HAP-1 (cell line): Measurements from ENCODE around the gene RFTN1.

ENCODE experiments used
- DNase-seq, 2 experiments: peaks; one replicate each; pipeline ENCODE4 v3.0.0-alpha.2; 2016 to 2020; ENCODE audit warnings: low spot score in 2 of 2
- H3K27me3 ChIP-seq: fragments of 250-450 bp; sonication (Bioruptor Pico); 2 replicates; pipeline ENCODE4 v1.5.1; 2020; ENCODE audit warnings: low read depth, mild to moderate bottlenecking, moderate library complexity
- H3K36me3 ChIP-seq: fragments of 250-450 bp; sonication (Bioruptor Pico); replicated peaks from 2 replicates; pipeline ENCODE4 v1.5.1; 2020; ENCODE audit warnings: mild to moderate bottlenecking
- H3K4me1 ChIP-seq: fragments of 250-450 bp; sonication (Bioruptor Pico); 2 replicates; pipeline ENCODE4 v1.5.1; 2020; ENCODE audit warnings: mild to moderate bottlenecking
- H3K4me3 ChIP-seq: fragments of 250-450 bp; sonication (Bioruptor Pico); 2 replicates; pipeline ENCODE4 v1.5.1; 2020; ENCODE audit warnings: mild to moderate bottlenecking, moderate library complexity
- H3K9me3 ChIP-seq: fragments of 250-450 bp; sonication (Bioruptor Pico); 2 replicates; pipeline ENCODE4 v1.5.1; 2020; ENCODE audit warnings: mild to moderate bottlenecking, moderate library complexity
- in situ Hi-C: fragments of 300-500 bp; cut with MboI; formaldehyde crosslinking; loops from 3 replicates; pipeline ENCODE4 v1.14.3; 2020; ENCODE audit warnings: low sequenced_read_pairs, inconsistent platforms, mixed read lengths

Gene RFTN1

GRCh38 chr3:16507578-16508242, 5.8 kb downstream of the RFTN1 start:
- no peaks in the 10 kb centered on the region for H3K9me3 ChIP-seq
- peaks cover 39% of the 10 kb centered on the region for H3K27me3 ChIP-seq
- H3K4me1 ChIP-seq = no peaks in the 10 kb centered on the region
- H3K36me3 ChIP-seq = no peaks in the 10 kb centered on the region
- H3K4me3 ChIP-seq = no peak overlapping the region
- in situ Hi-C loops = no loop called here
- DNase-seq = no peak

DNA sequence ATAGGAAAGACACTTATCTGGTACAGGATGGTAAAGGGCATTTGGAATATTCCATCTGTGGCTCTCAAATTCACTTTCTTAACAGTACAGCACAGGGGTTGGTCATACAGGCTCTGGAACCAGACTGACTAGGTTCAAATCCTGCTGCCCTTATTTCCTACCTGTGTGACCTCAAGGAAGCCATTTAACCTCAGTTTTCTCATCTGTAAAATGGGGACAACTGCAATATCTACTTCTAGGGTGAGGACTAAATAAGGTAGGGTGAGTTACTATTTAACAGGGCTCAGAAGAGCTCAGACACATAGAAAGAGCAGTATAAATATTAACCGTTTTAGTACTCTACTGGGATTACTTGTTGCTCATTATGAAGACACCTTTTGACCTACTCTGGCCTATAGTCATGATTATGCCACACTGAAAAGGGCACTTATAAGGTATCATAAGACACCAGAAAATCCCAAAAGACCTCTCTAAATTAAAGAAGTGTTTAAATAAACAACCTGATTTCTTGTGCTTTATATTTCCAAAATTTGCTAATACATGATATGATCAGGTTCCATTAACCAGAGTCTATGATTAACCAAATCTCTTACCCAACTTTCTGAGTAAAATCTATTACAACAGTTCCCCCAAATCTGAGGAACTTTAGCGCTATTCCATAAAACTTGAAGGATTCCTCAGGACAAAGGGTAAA, 6.5 kb downstream of the RFTN1 start:
- H3K9me3 ChIP-seq = no peaks in the 10 kb centered on the region
- H3K4me1 ChIP-seq = no peaks in the 10 kb centered on the region
- no peak for DNase-seq
- no peaks in the 10 kb centered on the region for H3K36me3 ChIP-seq
- in situ Hi-C loops = no loop called here
- H3K4me3 ChIP-seq = no peak overlapping the region
- H3K27me3 ChIP-seq = peaks cover 35% of the 10 kb centered on the region

GRCh38 chr3:16506451-16506850, 7.0 kb downstream of the RFTN1 start:
- no peak for DNase-seq
- Histone ChIP-seq H3K4me1 (no peaks in the 10 kb centered on the region), H3K9me3 (no peaks in the 10 kb centered on the region), H3K4me3 (no peak overlapping the region), H3K36me3 (no peaks in the 10 kb centered on the region), H3K27me3 (peaks cover 32% of the 10 kb centered on the region)
- in situ Hi-C loops = no loop called here

GRCh38 chr3:16504692-16505091, 8.8 kb downstream of the RFTN1 start:
- Histone ChIP-seq H3K36me3 (no peaks in the 10 kb centered on the region), H3K27me3 (peaks cover 28% of the 10 kb centered on the region), H3K9me3 (no peaks in the 10 kb centered on the region), H3K4me3 (no peak overlapping the region), H3K4me1 (no peaks in the 10 kb centered on the region)
- in situ Hi-C loops = no loop called here
- no peak for DNase-seq

GRCh38 chr3:16504242-16504641, 9.3 kb downstream of the RFTN1 start:
- DNase-seq = no peak
- H3K36me3 ChIP-seq = no peaks in the 10 kb centered on the region

GRCh38 chr3:16503191-16503776, 10.2 kb downstream of the RFTN1 start:
- H3K4me3 ChIP-seq = no peak overlapping the region

More at GRCh38 chr3:16504242-16504641, 9.3 kb downstream of the RFTN1 start:
- Histone ChIP-seq H3K27me3 (peaks cover 28% of the 10 kb centered on the region), H3K4me1 (no peaks in the 10 kb centered on the region), H3K9me3 (no peaks in the 10 kb centered on the region), H3K4me3 (no peak overlapping the region)
- in situ Hi-C loops = no loop called here

GRCh38 chr3:16502347-16502908, 11.1 kb downstream of the RFTN1 start:
- Histone ChIP-seq H3K4me3 (no peak overlapping the region), H3K27me3 (peaks cover 20% of the 10 kb centered on the region), H3K9me3 (no peaks in the 10 kb centered on the region), H3K36me3 (no peaks in the 10 kb centered on the region), H3K4me1 (no peaks in the 10 kb centered on the region)
- in situ Hi-C loops = no loop called here
- no peak for DNase-seq

More at GRCh38 chr3:16503191-16503776, 10.2 kb downstream of the RFTN1 start:
- DNase-seq = no peak
- in situ Hi-C loops = no loop called here
- Histone ChIP-seq H3K9me3 (no peaks in the 10 kb centered on the region), H3K27me3 (peaks cover 28% of the 10 kb centered on the region), H3K4me1 (no peaks in the 10 kb centered on the region), H3K36me3 (no peaks in the 10 kb centered on the region)

DNA sequence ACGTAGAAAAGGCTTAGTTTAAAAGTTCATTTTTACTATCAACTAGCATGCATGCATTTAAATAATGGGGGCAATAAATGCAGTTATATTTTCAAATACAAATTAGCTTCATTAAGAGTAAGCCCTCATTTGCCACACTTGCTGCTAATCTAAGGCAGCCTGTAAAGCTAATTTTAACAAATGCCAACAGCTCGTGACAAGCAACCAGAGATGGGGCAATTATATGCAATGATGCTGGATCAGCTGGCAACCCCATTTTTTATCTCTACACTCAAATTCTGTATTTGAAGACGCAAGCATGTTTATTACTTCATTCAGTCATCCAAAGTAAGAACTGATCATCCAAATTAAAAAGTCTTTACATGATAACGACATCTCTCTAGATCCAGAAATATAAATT, 12.1 kb downstream of the RFTN1 start:
- in situ Hi-C loops = no loop called here
- Histone ChIP-seq H3K36me3 (no peaks in the 10 kb centered on the region), H3K9me3 (no peaks in the 10 kb centered on the region; the same call in 1 of the 2 replicates), H3K4me3 (no peak overlapping the region), H3K4me1 (no peaks in the 10 kb centered on the region), H3K27me3 (peaks cover 21% of the 10 kb centered on the region)
- no peak for DNase-seq

GRCh38 chr3:16500911-16501310, 12.6 kb downstream of the RFTN1 start:
- H3K9me3 ChIP-seq = no peaks in the 10 kb centered on the region; the same call in 1 of the 2 replicates
- H3K36me3 ChIP-seq = no peaks in the 10 kb centered on the region
- no peak overlapping the region for H3K4me3 ChIP-seq
- in situ Hi-C loops = no loop called here
- no peaks in the 10 kb centered on the region for H3K4me1 ChIP-seq
- peaks cover 24% of the 10 kb centered on the region for H3K27me3 ChIP-seq
- no peak for DNase-seq

- Histone ChIP-seq H3K4me3 (no peak overlapping the region), H3K27me3 (peaks cover 29% of the 10 kb centered on the region), H3K36me3 (no peaks in the 10 kb centered on the region), H3K9me3 (no peaks in the 10 kb centered on the region; the same call in 1 of the 2 replicates), H3K4me1 (no peaks in the 10 kb centered on the region)
- in situ Hi-C loops = no loop called here
- no peak for DNase-seq
Observed at GRCh38 chr3:16500093-16500492, 13.4 kb downstream of the RFTN1 start.

DNA sequence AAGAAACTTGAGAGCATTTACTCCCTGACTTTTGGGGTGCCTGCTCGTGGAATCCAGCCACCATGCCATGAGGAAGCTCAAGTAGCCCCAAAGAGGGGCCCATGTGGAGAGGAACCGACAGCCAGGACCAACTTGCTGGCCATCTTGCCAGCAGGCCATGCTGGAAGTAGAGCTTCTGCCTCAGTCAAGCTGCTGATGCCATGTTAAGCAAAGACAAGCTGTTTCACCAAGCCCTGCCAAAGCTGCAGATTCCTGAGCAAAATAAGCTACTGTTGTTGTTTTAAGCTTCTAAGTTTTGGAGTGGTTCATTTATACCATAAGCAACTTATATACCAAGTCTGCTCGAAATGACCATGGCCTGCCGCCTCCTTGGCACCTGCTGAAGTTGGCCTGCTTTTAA, 14.1 kb downstream of the RFTN1 start:
- peaks cover 34% of the 10 kb centered on the region for H3K27me3 ChIP-seq
- in situ Hi-C loops = no loop called here
- H3K4me1 ChIP-seq = no peaks in the 10 kb centered on the region
- H3K4me3 ChIP-seq = no peak overlapping the region
- no peak for DNase-seq
- no peaks in the 10 kb centered on the region; the same call in 1 of the 2 replicates for H3K9me3 ChIP-seq
- no peaks in the 10 kb centered on the region for H3K36me3 ChIP-seq

- Histone ChIP-seq H3K36me3 (no peaks in the 10 kb centered on the region), H3K27me3 (peaks cover 37% of the 10 kb centered on the region), H3K4me3 (no peak overlapping the region), H3K9me3 (no peaks in the 10 kb centered on the region; the same call in 1 of the 2 replicates), H3K4me1 (no peaks in the 10 kb centered on the region)
- DNase-seq = no peak
- in situ Hi-C loops = no loop called here
Observed at GRCh38 chr3:16498130-16498890, 15.2 kb downstream of the RFTN1 start.

GRCh38 chr3:16496408-16497222, 16.9 kb downstream of the RFTN1 start:
- peaks cover 33% of the 10 kb centered on the region for H3K27me3 ChIP-seq
- in situ Hi-C loops = no loop called here
- DNase-seq = no peak
- no peaks in the 10 kb centered on the region for H3K36me3 ChIP-seq
- H3K4me1 ChIP-seq = no peaks in the 10 kb centered on the region
- H3K9me3 ChIP-seq = no peaks in the 10 kb centered on the region; the same call in 1 of the 2 replicates
- H3K4me3 ChIP-seq = no peak overlapping the region
